ENCODE results near the gene KPNA3.
"Not testable (repeated sequence)": the region's sequence is repeated elsewhere in the genome, so short reads cannot be mapped to it uniquely, and the experiment has no call there.

Gene KPNA3

GRCh38 chr13:49739498-49740187 is 52.8 kb downstream of the KPNA3 start:
- no peak for DNase-seq

DNA sequence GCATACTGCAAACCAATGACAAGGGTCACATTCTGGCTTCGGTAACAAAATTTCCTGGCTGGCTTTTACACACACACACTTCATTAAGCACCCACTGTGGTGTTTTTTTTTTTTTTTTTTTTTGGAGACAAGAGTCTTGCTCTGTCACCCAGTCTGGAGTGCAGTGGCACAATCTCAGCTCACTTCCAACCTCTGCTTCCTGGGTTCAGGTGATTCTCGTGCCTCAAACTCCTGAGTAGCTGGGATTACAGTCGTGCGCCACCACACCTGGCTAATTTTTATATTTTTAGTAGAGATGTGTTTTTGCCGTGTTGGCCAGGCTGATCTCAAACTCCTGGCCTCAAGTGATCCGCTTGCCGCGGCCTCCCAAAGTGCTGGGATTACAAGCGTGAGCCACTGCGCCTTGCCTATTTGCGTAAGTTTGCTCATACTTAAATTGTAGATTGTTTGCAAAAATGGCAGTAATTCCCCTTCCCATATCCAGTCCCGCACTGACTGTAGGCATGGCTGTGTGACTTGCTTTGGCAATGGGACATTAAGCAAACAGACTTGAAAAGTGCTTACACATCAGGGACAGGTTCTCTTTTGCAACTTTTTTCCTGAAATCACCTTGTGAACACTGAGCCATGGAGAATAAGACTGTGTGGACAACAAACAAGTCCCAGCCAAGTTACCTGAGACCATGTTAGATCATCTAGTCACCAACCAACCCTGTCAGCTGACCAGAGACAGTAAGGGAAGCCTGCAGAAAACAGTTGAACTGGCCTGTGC is 59.1 kb downstream of the KPNA3 start:
- no peak for DNase-seq

GRCh38 chr13:49731766-49732165 is 60.7 kb downstream of the KPNA3 start:
- no peak for DNase-seq

GRCh38 chr13:49716615-49717014 is 75.9 kb downstream of the KPNA3 start:
- DNase-seq: no peak

GRCh38 chr13:49714757-49715156 is 77.7 kb downstream of the KPNA3 start:
- no peak for DNase-seq

GRCh38 chr13:49711218-49711863 is 81.1 kb downstream of the KPNA3 start:
- DNase-seq: no peak

DNA sequence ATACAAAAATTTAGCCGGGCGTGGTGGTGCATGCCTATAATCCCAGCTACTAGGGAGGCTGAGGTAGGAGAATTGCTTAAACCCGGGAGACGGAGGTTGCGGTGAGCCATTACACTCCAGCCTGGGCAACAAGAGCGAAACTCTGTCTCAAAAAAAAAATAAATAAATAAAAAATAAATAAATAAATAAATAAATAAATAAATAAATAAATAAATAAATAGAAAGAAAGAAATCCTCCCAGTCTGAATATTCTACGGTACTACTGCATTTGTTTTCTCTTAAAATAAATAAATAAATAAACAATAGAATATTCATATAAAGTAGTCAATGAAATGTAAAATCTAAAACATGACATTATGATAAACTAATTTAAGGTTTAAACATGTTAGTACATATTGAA is 88.2 kb downstream of the KPNA3 start:
- DNase-seq: not testable (repeated sequence)

GRCh38 chr13:49701491-49701890 is 91.0 kb downstream of the KPNA3 start:
- no peak for DNase-seq

GRCh38 chr13:49697468-49697867 is 95.0 kb downstream of the KPNA3 start:
- DNase-seq: no peak

DNA sequence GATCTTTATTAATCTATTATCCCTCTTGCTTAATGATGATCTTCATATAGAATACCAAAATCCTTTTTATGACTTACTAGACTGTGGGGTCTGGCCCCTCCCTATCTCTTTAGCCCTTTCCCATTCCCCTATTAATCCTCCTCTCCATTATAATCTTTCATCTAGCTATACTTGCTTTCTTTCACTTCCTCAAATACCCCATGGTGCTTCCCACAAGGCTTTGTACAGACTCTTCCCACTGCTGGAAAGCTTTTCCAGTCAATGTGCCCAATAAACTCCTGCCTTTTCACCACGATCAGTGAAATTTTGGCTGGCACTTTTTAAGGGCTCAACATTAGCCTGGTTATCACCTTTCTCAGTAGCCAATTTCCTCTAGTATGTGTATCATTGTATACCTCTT is 98.0 kb downstream of the KPNA3 start:
- no peak for DNase-seq

DNA sequence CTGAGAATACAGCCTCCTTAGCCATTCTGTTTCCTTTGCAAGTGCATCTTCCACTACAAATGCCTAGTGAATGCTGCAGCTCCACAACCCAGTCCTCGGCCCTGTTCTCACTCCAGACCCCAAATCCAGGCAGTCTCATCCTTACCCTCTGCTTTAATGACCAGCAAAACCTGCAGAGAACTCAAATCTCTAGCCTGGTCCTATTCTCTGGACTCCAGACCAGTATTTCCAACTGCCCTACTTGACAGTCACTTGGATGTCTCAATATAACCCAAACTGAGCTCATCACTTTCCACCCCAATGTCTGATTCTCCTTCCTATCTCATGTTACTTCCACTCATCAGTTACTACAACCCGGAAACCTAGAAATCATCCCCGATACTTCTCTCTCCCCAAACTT is 98.6 kb downstream of the KPNA3 start:
- no peak for DNase-seq

- no peak for DNase-seq
These were observed 99.2 kb downstream of the KPNA3 start for GRCh38 chr13:49693191-49693733.

DNA sequence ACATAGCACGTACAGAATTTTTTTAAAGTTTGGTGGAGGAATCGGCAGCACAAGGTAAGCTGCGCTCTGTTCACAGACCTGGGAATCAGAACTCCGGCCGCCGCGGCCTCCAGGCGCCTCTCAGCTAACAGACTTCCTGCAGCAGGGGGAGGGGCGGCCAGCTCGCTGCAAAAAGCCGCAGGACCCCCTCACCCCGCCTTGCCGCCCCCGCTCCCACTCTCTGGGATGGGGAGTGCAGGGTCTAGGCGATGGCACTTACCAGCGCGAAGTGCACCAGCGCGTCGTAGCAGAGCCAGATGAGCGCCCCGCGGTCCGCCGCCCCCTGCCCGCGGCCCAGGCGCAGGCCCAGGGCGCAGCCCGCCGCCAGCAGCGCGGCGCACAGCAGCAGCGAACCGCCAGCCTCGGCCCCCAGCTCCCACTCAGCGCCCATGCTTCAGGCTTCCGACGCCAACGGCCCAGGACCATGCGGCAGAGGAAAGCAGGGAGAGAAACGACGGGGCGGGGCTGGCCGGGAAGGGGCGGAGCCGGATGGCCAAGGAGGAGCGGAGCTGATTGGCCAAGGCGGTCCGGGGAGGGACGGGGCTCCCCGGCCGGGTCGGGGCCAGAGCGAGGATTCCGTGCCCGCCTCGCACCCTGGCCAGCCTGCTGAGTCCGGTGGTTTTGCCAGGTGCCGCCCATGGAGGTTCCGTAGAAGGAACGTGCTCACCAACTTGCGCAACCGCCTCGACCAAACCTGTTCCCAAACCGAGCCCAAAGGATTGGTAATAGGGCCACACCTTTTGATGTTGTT is 101.3 kb downstream of the KPNA3 start, which contains the start of gene EBPL:
Gene EBPL (minus strand): TSS at position 492 of the 790 bp plus-strand sequence. CDS start 62 bp downstream, at position 430.
- peak; percentile 97 for DNase-seq

DNA sequence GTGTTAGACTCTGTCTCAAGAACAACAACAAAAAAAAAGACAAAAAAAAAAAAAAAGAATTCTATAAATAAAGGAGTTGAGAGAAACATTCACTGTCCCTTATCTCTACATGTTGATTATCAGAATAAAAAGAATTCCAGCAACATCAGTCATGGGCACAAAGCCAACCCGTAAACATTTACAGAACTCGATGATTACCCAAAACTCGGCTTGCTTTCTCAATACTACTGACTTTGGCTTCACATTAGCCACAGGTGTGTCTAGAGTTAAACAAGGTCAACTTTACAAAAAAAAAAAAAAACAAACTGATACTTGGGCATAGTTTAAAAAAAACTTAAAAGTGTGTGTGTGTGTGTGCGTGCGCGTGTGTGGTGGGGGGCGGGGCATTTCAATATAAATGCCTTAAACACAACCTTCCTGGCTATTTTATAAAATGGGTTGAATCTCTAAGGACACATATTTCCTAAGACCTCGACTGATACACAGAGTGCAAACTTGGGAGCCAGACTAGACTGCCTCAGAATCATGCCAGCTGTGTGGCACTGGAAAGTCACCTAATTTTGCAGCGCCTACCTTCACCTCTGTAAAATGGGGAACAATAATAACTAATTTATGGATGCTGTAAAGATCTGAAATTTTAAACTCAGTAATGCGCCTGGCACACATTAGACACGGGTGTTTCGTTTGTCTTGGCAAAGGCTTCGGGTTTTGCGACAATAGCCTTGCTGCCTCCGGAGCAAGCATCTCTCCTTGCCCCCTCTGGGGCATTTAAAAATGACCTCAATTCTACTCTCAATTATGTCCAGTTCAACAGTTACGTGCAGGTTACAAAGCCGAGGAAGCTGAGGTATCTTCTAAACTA is 102.1 kb downstream of the KPNA3 start:
- no peak for DNase-seq

- no peak for DNase-seq
These were observed 109.0 kb downstream of the KPNA3 start for GRCh38 chr13:49683489-49683888.

GRCh38 chr13:49681842-49682435 is 110.5 kb downstream of the KPNA3 start:
- DNase-seq: no peak

DNA sequence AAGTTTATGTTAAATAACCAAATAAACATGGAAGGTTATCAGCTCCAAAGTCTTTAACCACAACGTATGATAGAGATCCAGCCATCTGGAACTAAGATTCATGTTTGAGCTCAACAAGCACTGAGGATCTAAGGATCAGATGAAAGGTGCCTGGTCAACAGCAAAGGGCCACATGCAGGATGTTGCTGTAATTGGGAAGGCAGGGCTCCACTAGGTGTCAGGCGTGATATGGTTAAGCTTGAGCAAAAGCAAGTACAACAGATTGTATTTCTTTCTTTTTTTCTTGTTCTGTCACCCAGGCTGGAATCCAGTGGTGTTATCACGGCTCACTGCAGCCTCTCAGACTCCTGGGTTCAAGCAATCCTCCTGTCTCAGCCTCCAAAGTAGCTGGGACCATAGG is 113.2 kb downstream of the KPNA3 start:
- no peak for DNase-seq

DNA sequence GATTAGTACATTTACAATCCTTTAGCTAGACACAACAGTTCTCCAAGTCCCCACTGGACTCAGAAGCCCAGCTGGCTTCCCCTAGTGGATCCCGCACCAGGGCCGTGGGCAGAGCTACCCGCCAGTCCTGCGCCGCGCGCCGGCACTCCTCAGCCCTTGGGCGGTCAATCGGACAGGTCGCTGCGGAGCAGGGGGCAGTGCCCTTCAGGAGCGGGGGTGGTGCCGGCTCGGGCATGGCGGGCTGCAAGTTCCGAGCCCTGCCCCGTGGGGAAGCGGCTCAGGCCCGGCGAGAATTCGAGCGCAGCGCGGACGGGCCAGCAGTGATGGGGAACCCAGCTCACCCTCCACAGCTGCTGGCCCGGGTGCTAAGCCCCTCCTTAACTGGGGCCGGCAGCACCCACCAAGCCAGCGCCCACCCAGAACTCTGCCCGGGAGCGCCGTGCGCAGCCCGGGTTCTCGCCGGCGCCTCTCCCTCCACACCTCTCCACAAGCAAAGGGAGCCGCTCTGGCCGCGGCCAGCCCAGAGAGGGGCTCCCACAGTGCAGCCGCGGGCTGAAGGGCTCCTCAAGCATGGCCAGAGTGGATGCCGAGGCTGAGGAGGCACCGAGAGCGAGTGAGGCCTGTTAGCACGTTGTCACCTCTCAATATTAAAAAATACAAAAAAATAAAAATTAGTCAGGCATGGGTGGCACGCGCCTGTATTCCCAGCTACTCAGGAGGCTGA is 114.1 kb downstream of the KPNA3 start:
- no peak for DNase-seq

DNA sequence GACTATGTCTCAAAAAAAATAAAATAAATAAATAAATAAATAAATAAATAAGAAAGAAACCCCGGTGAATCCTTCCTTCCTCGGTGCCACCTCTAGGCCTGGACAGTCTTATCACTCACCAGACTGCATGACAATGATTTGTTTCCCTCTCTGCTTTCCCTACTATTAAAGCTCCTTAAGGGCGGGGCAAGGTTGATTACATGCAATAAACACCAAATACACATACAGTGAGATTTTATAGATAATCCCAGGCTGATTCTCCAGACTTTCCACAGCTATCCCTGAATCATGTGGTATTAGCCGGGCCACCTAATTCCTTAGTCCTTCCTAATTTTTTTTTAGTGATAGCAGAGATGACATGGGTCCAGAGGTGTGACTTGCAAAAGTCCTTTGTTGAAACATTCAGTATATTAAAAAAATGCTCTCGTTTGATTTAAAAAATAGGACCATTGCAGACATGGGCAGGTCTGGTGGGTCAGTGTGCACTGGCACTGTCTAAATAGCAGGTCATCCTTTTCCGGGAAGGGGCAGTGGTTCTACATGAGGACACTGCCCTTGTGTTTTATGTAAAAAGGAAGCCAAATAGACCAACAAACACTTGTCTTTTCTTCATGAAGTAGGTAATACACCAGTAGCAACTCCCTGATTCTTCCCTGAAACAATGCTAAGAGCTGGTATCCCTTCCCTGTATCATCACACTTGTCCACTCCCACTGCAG is 115.7 kb downstream of the KPNA3 start:
- no peak for DNase-seq

DNA sequence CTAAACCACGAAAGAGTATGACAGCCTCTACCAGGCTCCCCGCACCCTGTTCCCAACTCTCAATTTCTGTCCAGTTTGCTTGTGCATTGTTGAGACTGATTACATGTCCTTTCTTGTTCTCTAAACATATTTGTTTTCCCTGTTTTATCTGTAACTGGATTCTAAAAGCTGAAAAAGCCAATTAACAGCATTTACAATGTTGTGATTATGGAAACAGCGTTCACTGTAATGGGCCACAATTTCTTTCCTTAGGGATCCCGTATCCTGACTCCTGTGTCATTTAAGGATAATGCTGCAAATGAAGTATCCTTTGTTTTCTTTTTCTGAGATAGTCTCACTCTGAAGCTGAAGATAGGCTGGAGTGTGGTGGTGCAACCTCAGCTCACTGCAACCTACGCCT is 121.7 kb downstream of the KPNA3 start:
- no peak for DNase-seq

Data from right hindlimb (tissue), 1 donor.